ENCODE data around the gene MCRIP1.

MCRIP1 gene

GRCh38 chr17:81810476-81810875 is 22.6 kb downstream of the MCRIP1 start:
- H3K4me3 ChIP-seq: no peak overlapping the region
- no peak overlapping the region for H3K27ac ChIP-seq

- Histone ChIP-seq H3K27ac (no peak overlapping the region), H3K4me3 (no peak overlapping the region)
Observed at GRCh38 chr17:81809556-81809998, 23.5 kb downstream of the MCRIP1 start.

- no peak overlapping the region for H3K27ac ChIP-seq
- no peak overlapping the region for H3K4me3 ChIP-seq
Observed at GRCh38 chr17:81808778-81809555, 24.1 kb downstream of the MCRIP1 start.

GRCh38 chr17:81807839-81808238 is 25.3 kb downstream of the MCRIP1 start:
- H3K4me3 ChIP-seq: no peak overlapping the region
- no peak overlapping the region for H3K27ac ChIP-seq

- no peak overlapping the region for H3K4me3 ChIP-seq
- H3K27ac ChIP-seq: no peak overlapping the region
Observed at GRCh38 chr17:81807210-81807719, 25.8 kb downstream of the MCRIP1 start.

- Histone ChIP-seq H3K4me3 (no peak overlapping the region), H3K27ac (no peak overlapping the region)
Observed at GRCh38 chr17:81806461-81807209, 26.5 kb downstream of the MCRIP1 start.

- Histone ChIP-seq H3K4me3 (no peak overlapping the region), H3K27ac (no peak overlapping the region)
Observed at GRCh38 chr17:81805707-81806460, 27.2 kb downstream of the MCRIP1 start.

- Histone ChIP-seq H3K27ac (no peak overlapping the region), H3K4me3 (peak overlapping the region in 2 of 7 experiments; percentile 16 to 34)
Observed at GRCh38 chr17:81804559-81805399, 28.3 kb downstream of the MCRIP1 start.

- Histone ChIP-seq H3K27ac (no peak within 1 kb of the TSS), H3K4me3 (peak within 1 kb of the TSS in 2 of 7 experiments; percentile 16 to 34)
Observed at GRCh38 chr17:81803728-81804558, 29.1 kb downstream of the MCRIP1 start, which contains the start of gene GCGR. GCGR (plus strand) TSS chr17:81804150; CDS start chr17:81809019, 4,869 bp downstream.

GRCh38 chr17:81802856-81803643 is 30.0 kb downstream of the MCRIP1 start:
- Histone ChIP-seq H3K27ac (no peak overlapping the region), H3K4me3 (no peak overlapping the region)

GRCh38 chr17:81802048-81802758 is 30.9 kb downstream of the MCRIP1 start:
- Histone ChIP-seq H3K27ac (no peak overlapping the region), H3K4me3 (no peak overlapping the region)

- no peak overlapping the region for H3K4me3 ChIP-seq
- H3K27ac ChIP-seq: no peak overlapping the region
Observed at GRCh38 chr17:81801327-81801726, 31.8 kb downstream of the MCRIP1 start.

GRCh38 chr17:81794509-81794908 is 38.6 kb downstream of the MCRIP1 start:
- no peak overlapping the region for H3K27ac ChIP-seq

GRCh38 chr17:81794074-81794476 is 39.0 kb downstream of the MCRIP1 start:
- Histone ChIP-seq H3K4me3 (no peak overlapping the region), H3K27ac (no peak overlapping the region)

More at GRCh38 chr17:81794509-81794908, 38.6 kb downstream of the MCRIP1 start:
- H3K4me3 ChIP-seq: no peak overlapping the region

- Histone ChIP-seq H3K27ac (no peak overlapping the region), H3K4me3 (no peak overlapping the region)
Observed at GRCh38 chr17:81792675-81793615, 40.1 kb downstream of the MCRIP1 start.
